Measurements from ENCODE around the gene CFAP46. TPM values are rescaled to one million over a fixed set of nuclear protein-coding genes. Genes with fewer than 3 reads are reported as not detected.

CFAP46 gene
- total and polyA plus RNA-seq, 2 experiments from 2014 or later: 3.1 to 5.4 TPM

- Histone ChIP-seq H3K36me3 (ENCODE audit: insufficient read depth) (no peaks in the 10 kb centered on the region), H3K4me1 (ENCODE audit: insufficient read depth) (no peaks in the 10 kb centered on the region), H2AFZ (no peak overlapping the region), H3K79me2 (replicated peaks; ENCODE audit: insufficient read depth) (no peaks in the 10 kb centered on the region), H3K27ac (ENCODE audit: low read depth) (no peak overlapping the region), H3K27me3 (ENCODE audit: insufficient read depth) (no peaks in the 10 kb centered on the region), H3F3A (replicated peaks; ENCODE audit: low read depth) (no peaks in the 10 kb centered on the region), H3K4me2 (no peak overlapping the region), H3K9me2 (ENCODE audit: insufficient read depth) (no peaks in the 10 kb centered on the region), H4K20me1 (replicated peaks; ENCODE audit: insufficient read depth) (no peaks in the 10 kb centered on the region), H3K4me3 (no peak overlapping the region)
- H3K36me3 Mint-ChIP-seq (ENCODE audit: low read depth): peaks cover 1% of the 10 kb centered on the region; the same call in 1 of the 3 replicates
- DNase-seq (ENCODE audit: low spot score): no peak
- H3K4me3 Mint-ChIP-seq: no peak overlapping the region
- TF ChIP-seq REST (IDR thresholded peaks at IDR 0.05; ENCODE audit: unreplicated experiment): no peak
- TF ChIP-seq CTCF (conservative IDR thresholded peaks at IDR 0.05; ENCODE audit: low read depth in 2 of 2): no peak
- TF ChIP-seq POLR2AphosphoS5 (IDR thresholded peaks at IDR 0.05; ENCODE audit: low read depth): no peak
- no peak for TF ChIP-seq ZNF462 (CRISPR knock-in tag; IDR thresholded peaks at IDR 0.05)
- TF ChIP-seq JUNB (IDR thresholded peaks at IDR 0.05; ENCODE audit: unreplicated experiment): no peak
- TF ChIP-seq EZH2phosphoT487 (IDR thresholded peaks at IDR 0.05; ENCODE audit: unreplicated experiment): no peak
- no peak for TF ChIP-seq ETS1 (IDR thresholded peaks at IDR 0.05)
- TF ChIP-seq EZH2 (IDR thresholded peaks at IDR 0.05; ENCODE audit: low read depth, unreplicated experiment): no peak
- TF ChIP-seq ZNF331 (CRISPR knock-in tag; IDR thresholded peaks at IDR 0.05; ENCODE audit: low read depth): no peak
- no peak for TF ChIP-seq ZNF114 (CRISPR knock-in tag; IDR thresholded peaks at IDR 0.05)
- no peak for TF ChIP-seq CREB1 (CRISPR knock-in tag; IDR thresholded peaks at IDR 0.05; ENCODE audit: low read depth)
- no peak overlapping the region for H3K27ac Mint-ChIP-seq
- peaks cover 13% of the 10 kb centered on the region for H3K9me3 Mint-ChIP-seq
- ATAC-seq: no peak
- H3K4me1 Mint-ChIP-seq: peaks cover 8% of the 10 kb centered on the region; the same call in 2 of the 3 replicates
- H3K27me3 Mint-ChIP-seq (ENCODE audit: insufficient read depth, low read depth, poor library complexity): peaks cover 2% of the 10 kb centered on the region
Observed at GRCh38 chr10:132847856-132848255, 94.5 kb downstream of the CFAP46 start.
